Measurements from ENCODE around the gene MMRN1.

DNA sequence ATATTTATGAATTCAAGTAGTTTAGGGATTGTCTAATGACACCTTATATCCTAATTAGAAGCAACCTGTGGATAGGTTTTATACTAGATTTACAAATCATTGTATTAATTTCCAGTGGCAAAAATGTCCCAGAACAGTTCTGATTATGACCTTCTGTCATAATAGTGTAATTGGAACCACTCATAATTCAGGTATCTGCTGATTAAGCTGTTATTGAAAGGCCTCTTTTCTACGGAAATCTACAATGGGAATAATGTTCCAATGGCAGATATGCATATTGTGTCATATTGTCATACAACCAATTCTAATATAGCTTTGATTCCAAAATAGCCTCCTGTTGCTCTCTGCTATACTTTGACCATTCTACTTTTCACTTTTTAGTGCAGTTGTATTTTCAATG is 19.0 kb downstream of the MMRN1 start:
- TF ChIP-seq, protein P1, sequence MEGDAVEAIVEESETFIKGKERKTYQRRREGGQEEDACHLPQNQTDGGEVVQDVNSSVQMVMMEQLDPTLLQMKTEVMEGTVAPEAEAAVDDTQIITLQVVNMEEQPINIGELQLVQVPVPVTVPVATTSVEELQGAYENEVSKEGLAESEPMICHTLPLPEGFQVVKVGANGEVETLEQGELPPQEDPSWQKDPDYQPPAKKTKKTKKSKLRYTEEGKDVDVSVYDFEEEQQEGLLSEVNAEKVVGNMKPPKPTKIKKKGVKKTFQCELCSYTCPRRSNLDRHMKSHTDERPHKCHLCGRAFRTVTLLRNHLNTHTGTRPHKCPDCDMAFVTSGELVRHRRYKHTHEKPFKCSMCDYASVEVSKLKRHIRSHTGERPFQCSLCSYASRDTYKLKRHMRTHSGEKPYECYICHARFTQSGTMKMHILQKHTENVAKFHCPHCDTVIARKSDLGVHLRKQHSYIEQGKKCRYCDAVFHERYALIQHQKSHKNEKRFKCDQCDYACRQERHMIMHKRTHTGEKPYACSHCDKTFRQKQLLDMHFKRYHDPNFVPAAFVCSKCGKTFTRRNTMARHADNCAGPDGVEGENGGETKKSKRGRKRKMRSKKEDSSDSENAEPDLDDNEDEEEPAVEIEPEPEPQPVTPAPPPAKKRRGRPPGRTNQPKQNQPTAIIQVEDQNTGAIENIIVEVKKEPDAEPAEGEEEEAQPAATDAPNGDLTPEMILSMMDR (IDR thresholded peaks at IDR 0.05 in 8 of 11, conservative IDR thresholded peaks at IDR 0.05 in 3 of 11): no peak
- TF ChIP-seq POLR2A (IDR thresholded peaks at IDR 0.05) (no peak), POLR2AphosphoS5 (IDR thresholded peaks at IDR 0.05) (no peak)
